Astrocyte of the spinal cord (primary cell): ENCODE measurements around the gene TMEM212.
A peak's percentile ranks its signal among the peaks of the same experiment; 100 is the strongest.

ENCODE experiments used
- DNase-seq: peaks from one replicate; pipeline ENCODE4 v3.0.0; 2011; ENCODE audit warnings: low read depth, low spot score
- H3K4me3 ChIP-seq: 2 replicates; pipeline ENCODE4 v1.5.1; 2011; ENCODE audit warnings: low read depth, mild to moderate bottlenecking, low read length, moderate library complexity
- CTCF ChIP-seq: IDR thresholded peaks from 2 replicates; pipeline ENCODE4 v1.5.1; 2012; ENCODE audit warnings: low read depth, mild to moderate bottlenecking, low read length, inconsistent platforms
- in situ Hi-C: cut with HindIII; loops from 2 replicates; pipeline ENCODE4 v1.10.0; 2017; ENCODE audit warnings: low sequenced_read_pairs

TMEM212 gene

GRCh38 chr3:171863920-171864319 lies 20.8 kb downstream of the TMEM212 start:
- no peak overlapping the region for H3K4me3 ChIP-seq
- DNase-seq: no peak
- TF ChIP-seq CTCF: no peak
- in situ Hi-C loops: no loop called here

DNA sequence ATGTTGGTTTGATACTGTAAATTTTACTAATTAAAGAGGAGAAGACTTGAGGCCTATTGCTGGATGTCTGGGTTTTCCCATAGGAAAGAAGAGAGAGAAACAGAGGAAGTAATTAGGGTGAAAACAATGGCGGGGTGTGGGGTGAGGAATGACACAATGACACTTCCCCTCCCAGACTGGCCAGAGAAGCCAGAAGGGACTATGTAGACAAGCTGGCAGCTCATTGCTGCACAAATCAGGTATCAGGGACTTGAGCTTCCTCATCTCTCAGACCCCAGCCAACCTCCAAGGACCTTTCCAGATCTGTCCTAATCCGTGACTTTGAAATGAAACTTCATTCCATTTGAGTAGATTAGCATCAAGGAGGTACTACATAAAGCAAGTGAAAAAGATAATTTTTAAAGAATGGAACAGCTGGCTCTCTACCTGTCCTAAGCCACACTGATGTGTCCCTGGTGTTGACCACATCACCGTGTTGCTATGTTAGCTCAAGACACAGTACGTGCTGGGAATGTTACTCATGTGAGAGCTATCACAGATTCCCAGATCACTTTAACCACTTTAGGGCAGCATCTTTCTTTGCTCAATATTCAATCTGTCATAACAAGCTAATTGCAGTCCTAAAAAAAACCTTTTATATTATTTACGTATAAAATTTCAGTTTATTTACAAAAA lies 22.2 kb downstream of the TMEM212 start:
- no peak for DNase-seq
- TF ChIP-seq CTCF: no peak
- in situ Hi-C loops: no loop called here
- no peak overlapping the region for H3K4me3 ChIP-seq

GRCh38 chr3:171867981-171868380 lies 24.8 kb downstream of the TMEM212 start:
- peak; percentile 26 for TF ChIP-seq CTCF
- in situ Hi-C loops: no loop called here
- no peak overlapping the region for H3K4me3 ChIP-seq
- no peak for DNase-seq

- in situ Hi-C loops: no loop called here
- TF ChIP-seq CTCF: no peak
- H3K4me3 ChIP-seq: no peak overlapping the region
- peak; percentile 38 for DNase-seq
Measured at GRCh38 chr3:171871392-171872274, 28.5 kb downstream of the TMEM212 start.

GRCh38 chr3:171873580-171873979 lies 30.4 kb downstream of the TMEM212 start:
- TF ChIP-seq CTCF: no peak
- in situ Hi-C loops: no loop called here
- H3K4me3 ChIP-seq: no peak overlapping the region
- peak; percentile 54 for DNase-seq

DNA sequence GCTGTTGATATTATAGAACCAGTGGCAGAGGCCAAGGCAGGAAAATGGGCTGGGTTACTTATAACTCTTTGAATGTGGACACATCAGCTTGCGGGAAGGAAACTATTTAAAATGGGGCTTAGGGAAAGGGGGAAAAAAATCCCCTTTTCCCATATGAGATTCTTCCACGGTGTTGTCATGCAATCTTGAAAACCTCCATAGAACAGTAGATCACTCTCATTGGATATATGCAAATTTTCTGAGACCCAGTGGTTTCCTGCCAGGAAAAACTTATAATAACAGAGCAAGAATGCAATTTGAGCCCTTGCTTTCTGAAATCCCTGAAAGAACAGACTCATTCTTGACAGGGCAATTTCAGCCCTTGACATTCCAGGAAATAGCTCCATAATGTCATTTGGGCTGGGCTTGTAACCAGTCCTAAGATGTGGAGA lies 31.1 kb downstream of the TMEM212 start:
- peak; percentile 98 for DNase-seq
- H3K4me3 ChIP-seq: no peak overlapping the region
- no peak for TF ChIP-seq CTCF
- in situ Hi-C loops: no loop called here
